Right lobe of liver (tissue), 4 donors: ENCODE results near the gene RNPEPL1.

Experiments used
- POLR2A ChIP-seq: fragments of 450-650 bp; IDR thresholded peaks from one replicate; pipeline ENCODE4 v1.6.1; 2017; ENCODE audit warnings: antibody characterized with exemption, mild to moderate bottlenecking
- TF ChIP-seq, protein P1 (sequence below), 4 donors: fragments of 200-600 bp in 3 of 4; fragments of 450-650 bp in 1 of 4; IDR thresholded peaks; one replicate each; pipeline versions ENCODE4 v1.5.1 to v1.8.0; 2016 to 2022; ENCODE audit warnings: antibody characterized with exemption in 4 of 4, mild to moderate bottlenecking in 2 of 4
- donor health status: DM: no; HTN: no; CAD: no.
- donor health status: DM: no; HTN: no; CAD: no.
- donor health status: DM: no; HTN: yes; CAD: no.

- TF ChIP-seq, protein P1, sequence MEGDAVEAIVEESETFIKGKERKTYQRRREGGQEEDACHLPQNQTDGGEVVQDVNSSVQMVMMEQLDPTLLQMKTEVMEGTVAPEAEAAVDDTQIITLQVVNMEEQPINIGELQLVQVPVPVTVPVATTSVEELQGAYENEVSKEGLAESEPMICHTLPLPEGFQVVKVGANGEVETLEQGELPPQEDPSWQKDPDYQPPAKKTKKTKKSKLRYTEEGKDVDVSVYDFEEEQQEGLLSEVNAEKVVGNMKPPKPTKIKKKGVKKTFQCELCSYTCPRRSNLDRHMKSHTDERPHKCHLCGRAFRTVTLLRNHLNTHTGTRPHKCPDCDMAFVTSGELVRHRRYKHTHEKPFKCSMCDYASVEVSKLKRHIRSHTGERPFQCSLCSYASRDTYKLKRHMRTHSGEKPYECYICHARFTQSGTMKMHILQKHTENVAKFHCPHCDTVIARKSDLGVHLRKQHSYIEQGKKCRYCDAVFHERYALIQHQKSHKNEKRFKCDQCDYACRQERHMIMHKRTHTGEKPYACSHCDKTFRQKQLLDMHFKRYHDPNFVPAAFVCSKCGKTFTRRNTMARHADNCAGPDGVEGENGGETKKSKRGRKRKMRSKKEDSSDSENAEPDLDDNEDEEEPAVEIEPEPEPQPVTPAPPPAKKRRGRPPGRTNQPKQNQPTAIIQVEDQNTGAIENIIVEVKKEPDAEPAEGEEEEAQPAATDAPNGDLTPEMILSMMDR (IDR thresholded peaks at IDR 0.05): no peak
- no peak for TF ChIP-seq POLR2A
These were observed 37.2 kb upstream of the RNPEPL1 start for GRCh38 chr2:240531038-240531437.
